HepG2 (cell line): Measurements from ENCODE around the gene ZNF79. TPM values are rescaled to one million over a fixed set of nuclear protein-coding genes. Genes with fewer than 3 reads are reported as not detected.
A peak's percentile ranks its signal among the peaks of the same experiment; 100 is the strongest.

Experiments
- ATAC-seq: fragments of 200-7000 bp; cut with Tn5 transposase; 3 replicates; pipeline ENCODE4 v1.9.1; 2020; ENCODE audit warnings: mild to moderate bottlenecking, moderate library complexity
- BruUV-seq: library from RNA; stranded (reverse); fragments of 400-500 nt; replicated peaks from 2 replicates; lab custom pipeline; 2021; lab: Mats Ljungman, UMichigan
- CTCF ChIA-PET: fragments of 300-600 bp; formaldehyde crosslinking; extraction: SDS; loops from one replicate; lab custom pipeline; 2021; ENCODE audit warnings: low total read pairs, inconsistent platforms, low intra/inter-chr PET ratio; lab: Yijun Ruan, JAX
- POLR2A ChIA-PET: fragments of 350-600 bp; sonication (Branson Sonifier 250); formaldehyde crosslinking; loops from one replicate; lab custom pipeline; 2020; ENCODE audit warnings: antibody characterized with exemption, inconsistent platforms; lab: Yijun Ruan, JAX
- DNase-seq: peaks from one replicate; pipeline ENCODE4 v3.0.0-alpha.2; 2015; ENCODE audit warnings: low spot score
- FAIRE-seq: peaks from 3 replicates; lab custom pipeline; 2011; peaks lifted over from hg19 to GRCh38; lab: Jason Lieb, UNC
- H2AFZ ChIP-seq: one replicate; pipeline ENCODE4 v1.6.1; 2011; ENCODE audit warnings: low read length, inconsistent platforms
- H3K27ac ChIP-seq: fragments of 300-600 bp; 3 replicates; pipeline ENCODE4 v1.8.0; 2011; ENCODE audit warnings: mixed run types, mild to moderate bottlenecking, mixed read lengths, low read length, inconsistent platforms; ENCODE audit not compliant: insufficient read depth; ENCODE audit errors: extremely low read length
- H3K27me3 ChIP-seq, 2 experiments: fragments of 200-600 bp in 1 of 2; 2 replicates in 1 of 2; 3 replicates in 1 of 2; pipeline versions ENCODE4 v1.6.0 to v1.8.0; 2011; ENCODE audit warnings: low read length in 2 of 2, mild to moderate bottlenecking in 2 of 2, moderate library complexity in 2 of 2, inconsistent platforms in 1 of 2; ENCODE audit not compliant: insufficient read depth in 2 of 2, control insufficient read depth in 1 of 2
- H3K36me3 ChIP-seq, 2 experiments: fragments of 200-600 bp in 1 of 2; replicated peaks in 1 of 2; 2 replicates in 1 of 2; 3 replicates in 1 of 2; pipeline versions ENCODE4 v1.5.1 to v1.8.0; 2011; ENCODE audit warnings: low read length in 2 of 2, inconsistent platforms in 1 of 2; ENCODE audit not compliant: insufficient read depth in 2 of 2, control insufficient read depth in 1 of 2
- H3K4me1 ChIP-seq: 2 replicates; pipeline ENCODE4 v1.5.1; 2012; ENCODE audit warnings: low read length, inconsistent platforms; ENCODE audit not compliant: insufficient read depth
- H3K4me2 ChIP-seq: 2 replicates; pipeline ENCODE4 v1.6.0; 2011; ENCODE audit warnings: low read depth, low read length, inconsistent platforms
- H3K4me3 ChIP-seq, 3 experiments: fragments of 200-600 bp in 1 of 3; sonication (generic), shearing (Covaris generic) in 1 of 3; replicated peaks in 1 of 3; 2 replicates each; pipeline ENCODE4 v1.5.1; 2011 to 2016; ENCODE audit warnings: low read length in 3 of 3, inconsistent platforms in 2 of 3, low read depth in 2 of 3, mild to moderate bottlenecking in 2 of 3, control low read depth in 1 of 3, mixed read lengths in 1 of 3; ENCODE audit not compliant: insufficient read depth in 1 of 3
- H3K79me2 ChIP-seq: one replicate; pipeline ENCODE4 v1.6.1; 2011; ENCODE audit warnings: low read length, inconsistent platforms; ENCODE audit not compliant: insufficient read depth
- H3K9ac ChIP-seq: 2 replicates; pipeline ENCODE4 v1.6.0; 2011; ENCODE audit warnings: mild to moderate bottlenecking, low read depth, low read length, inconsistent platforms; ENCODE audit not compliant: insufficient read depth
- H3K9me3 ChIP-seq: 2 replicates; pipeline ENCODE4 v1.5.1; 2012; ENCODE audit warnings: mild to moderate bottlenecking, low read length
- H4K20me1 ChIP-seq: 2 replicates; pipeline ENCODE4 v1.6.0; 2011; ENCODE audit warnings: inconsistent platforms, mild to moderate bottlenecking, low read length, moderate library complexity; ENCODE audit not compliant: insufficient read depth
- MATR3 ChIP-seq: sonication (generic); formaldehyde crosslinking; IDR thresholded peaks from 2 replicates; pipeline ENCODE4 v1.4.0; 2020; ENCODE audit warnings: missing genetic modification reagents
- NBN ChIP-seq: fragments of 450-650 bp; conservative IDR thresholded peaks from 2 replicates; pipeline ENCODE4 v1.6.1; 2017
- ZBTB40 ChIP-seq, 2 experiments: fragments of 450-650 bp in 1 of 2; sonication (generic) in 1 of 2; formaldehyde crosslinking in 1 of 2; IDR thresholded peaks; 2 replicates each; pipeline versions ENCODE4 v1.6.1 to v1.8.0; 2016 to 2022; ENCODE audit warnings: antibody characterized with exemption in 1 of 2, mild to moderate bottlenecking in 1 of 2, missing genetic modification reagents in 1 of 2
- WGBS: methylation state at CpG from one replicate; pipeline ENCODE4 v1.1.6; 2017; ENCODE audit warnings: low lambda C conversion rate; 5-methylcytosine and 5-hydroxymethylcytosine counted together
- in situ Hi-C: cut with HindIII; loops from 2 replicates; pipeline ENCODE4 v1.10.0; 2017; ENCODE audit warnings: low pct_unique_long_range_greater_than_20kb; ENCODE audit not compliant: extremely low pct_ligation_motif_present
- intact Hi-C: fragments of 100-400 bp; cut with micrococcal nuclease; formaldehyde crosslinking; loops from one replicate; pipeline ENCODE4 v1.10.0; 2022; ENCODE audit not compliant: unreplicated experiment
- polyA plus RNA-seq, 8 experiments: library from polyadenylated mRNA; depleted of rRNA in 3 of 8; stranded (reverse) in 7 of 8; unstranded in 1 of 8; fragments of >200 nt; fragmentation: Illumina TruSeq in 4 of 8; extraction: Trizol in 4 of 8; gene quantifications; 2 replicates each; pipeline versions ENCODE4 v1.2.1 to v1.2.3, GENCODE V29; 2011 to 2016; ENCODE audit warnings: low read depth in 4 of 8, missing spikeins in 1 of 8, mixed read lengths in 1 of 8; ENCODE audit not compliant: insufficient read depth in 1 of 8
- total RNA-seq, 5 experiments: library from RNA; depleted of rRNA; stranded (reverse); fragments of >200 nt; fragmentation: Illumina TruSeq; extraction: Trizol; gene quantifications; 2 replicates each; pipeline ENCODE4 v1.2.3, GENCODE V29; 2016; ENCODE audit warnings: low read depth in 1 of 5
- TF ChIP-seq, protein P1 (sequence below): sonication (generic); formaldehyde crosslinking; IDR thresholded peaks from 2 replicates; pipeline ENCODE4 v1.4.0; 2020; ENCODE audit warnings: missing genetic modification reagents

ZNF79 gene
- total and polyA plus RNA-seq, 2 of the 13 experiments (the other 11 are each of a cell fraction or from before 2014, with no cell fraction given), result 3.7 to 8.1 TPM

DNA sequence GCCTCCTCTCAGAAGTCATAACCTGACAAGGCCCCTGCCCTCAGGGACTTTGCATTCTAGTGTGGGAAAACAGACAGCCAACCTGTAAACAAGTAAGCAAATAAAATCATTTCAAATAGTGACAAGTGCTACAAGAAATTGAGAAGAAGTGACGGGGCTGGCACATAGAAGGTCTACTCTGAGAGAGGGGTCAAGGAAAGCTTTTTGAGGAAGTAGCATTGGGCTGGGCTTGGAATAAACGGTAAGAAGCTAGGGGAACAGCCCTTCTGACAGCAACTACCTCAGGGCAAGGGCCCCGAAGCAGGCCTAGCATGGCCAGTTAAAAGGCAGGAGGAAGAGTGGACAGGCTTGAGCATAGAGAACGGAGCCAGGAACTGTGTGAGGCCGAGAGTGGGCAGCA is 32.0 kb upstream of the ZNF79 start:
- H3K4me3 ChIP-seq, result no peak overlapping the region
- no peak overlapping the region for H3K4me2 ChIP-seq
- no peaks in the 10 kb centered on the region for H4K20me1 ChIP-seq
- DNase-seq (no peak), FAIRE-seq (no peak), ATAC-seq (no peak)
- H3K27me3 ChIP-seq, result no peaks in the 10 kb centered on the region
- no peak overlapping the region for H2AFZ ChIP-seq
- peak overlapping the region; percentile 35 for H3K27ac ChIP-seq
- ChIA-PET POLR2A (interaction anchor here (1.0 to 1.4 kb wide), 2 partner anchors 11 to 31 kb away, joined by 3 read pairs; no protein-coding TSS in a partner anchor), CTCF (no interaction called here)
- intact Hi-C loops, result loop anchor here (5.0 to 10.0 kb wide), 2 partner anchors 47 to 60 kb away; partner anchors contain the start of genes LRSAM1 and RPL12
- H3K36me3 ChIP-seq, result no peaks in the 10 kb centered on the region
- TF ChIP-seq, protein P1, sequence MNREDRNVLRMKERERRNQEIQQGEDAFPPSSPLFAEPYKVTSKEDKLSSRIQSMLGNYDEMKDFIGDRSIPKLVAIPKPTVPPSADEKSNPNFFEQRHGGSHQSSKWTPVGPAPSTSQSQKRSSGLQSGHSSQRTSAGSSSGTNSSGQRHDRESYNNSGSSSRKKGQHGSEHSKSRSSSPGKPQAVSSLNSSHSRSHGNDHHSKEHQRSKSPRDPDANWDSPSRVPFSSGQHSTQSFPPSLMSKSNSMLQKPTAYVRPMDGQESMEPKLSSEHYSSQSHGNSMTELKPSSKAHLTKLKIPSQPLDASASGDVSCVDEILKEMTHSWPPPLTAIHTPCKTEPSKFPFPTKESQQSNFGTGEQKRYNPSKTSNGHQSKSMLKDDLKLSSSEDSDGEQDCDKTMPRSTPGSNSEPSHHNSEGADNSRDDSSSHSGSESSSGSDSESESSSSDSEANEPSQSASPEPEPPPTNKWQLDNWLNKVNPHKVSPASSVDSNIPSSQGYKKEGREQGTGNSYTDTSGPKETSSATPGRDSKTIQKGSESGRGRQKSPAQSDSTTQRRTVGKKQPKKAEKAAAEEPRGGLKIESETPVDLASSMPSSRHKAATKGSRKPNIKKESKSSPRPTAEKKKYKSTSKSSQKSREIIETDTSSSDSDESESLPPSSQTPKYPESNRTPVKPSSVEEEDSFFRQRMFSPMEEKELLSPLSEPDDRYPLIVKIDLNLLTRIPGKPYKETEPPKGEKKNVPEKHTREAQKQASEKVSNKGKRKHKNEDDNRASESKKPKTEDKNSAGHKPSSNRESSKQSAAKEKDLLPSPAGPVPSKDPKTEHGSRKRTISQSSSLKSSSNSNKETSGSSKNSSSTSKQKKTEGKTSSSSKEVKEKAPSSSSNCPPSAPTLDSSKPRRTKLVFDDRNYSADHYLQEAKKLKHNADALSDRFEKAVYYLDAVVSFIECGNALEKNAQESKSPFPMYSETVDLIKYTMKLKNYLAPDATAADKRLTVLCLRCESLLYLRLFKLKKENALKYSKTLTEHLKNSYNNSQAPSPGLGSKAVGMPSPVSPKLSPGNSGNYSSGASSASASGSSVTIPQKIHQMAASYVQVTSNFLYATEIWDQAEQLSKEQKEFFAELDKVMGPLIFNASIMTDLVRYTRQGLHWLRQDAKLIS (CRISPR knock-in tag), result no peak
- TF ChIP-seq NBN (no peak), MATR3 (CRISPR knock-in tag) (no peak), ZBTB40 (IDR thresholded peaks at IDR 0.05) (no peak), ZBTB40 (CRISPR knock-in tag; IDR thresholded peaks at IDR 0.05) (no peak)
- H3K4me1 ChIP-seq, result peaks cover 90% of the 10 kb centered on the region
- WGBS, result 87% methylated on average over 5 of the region's 5 CpGs
- no peaks in the 10 kb centered on the region for H3K79me2 ChIP-seq
- H3K9me3 ChIP-seq, result no peaks in the 10 kb centered on the region
- in situ Hi-C loops, result no loop called here
- no peak overlapping the region for H3K9ac ChIP-seq
- BruUV-seq, result no TSS peak
